Fibroblast of pulmonary artery (primary cell): ENCODE data around the gene SULF2.

Experiments
- DNase-seq: peaks from one replicate; pipeline ENCODE4 v3.0.0-alpha.2; 2010; ENCODE audit warnings: low read depth
- H3K4me3 ChIP-seq: replicated peaks from 2 replicates; pipeline ENCODE4 v1.5.1; 2011; ENCODE audit warnings: low read depth, mild to moderate bottlenecking, control low read depth, low read length, moderate library complexity
- CTCF ChIP-seq: IDR thresholded peaks from 2 replicates; pipeline ENCODE4 v1.5.1; 2011; ENCODE audit warnings: mild to moderate bottlenecking, control low read depth, low read length, inconsistent platforms; ENCODE audit errors: missing control alignments

The SULF2 gene

DNA sequence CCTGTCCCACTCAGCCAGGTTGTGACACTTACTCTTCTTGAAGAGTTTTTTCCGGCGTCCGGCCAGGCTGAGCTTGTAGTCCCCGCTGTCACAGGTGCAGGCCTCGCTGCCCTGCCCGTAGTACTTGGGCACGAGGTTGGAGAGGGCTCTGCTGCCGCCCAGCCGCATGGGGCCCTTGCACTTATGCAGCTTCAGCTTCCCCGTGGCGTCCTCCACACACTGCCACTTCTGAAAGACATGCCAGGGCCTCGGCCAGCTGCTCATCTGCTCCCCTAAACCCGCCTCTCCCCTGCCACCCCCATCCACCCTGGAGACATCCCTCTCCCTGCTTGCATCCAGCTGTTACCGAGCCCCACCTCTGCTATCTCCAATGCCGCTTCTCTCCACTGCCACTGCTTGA, 113.1 kb downstream of the SULF2 start:
- no peak overlapping the region for H3K4me3 ChIP-seq
- TF ChIP-seq CTCF = no peak
- no peak for DNase-seq

DNA sequence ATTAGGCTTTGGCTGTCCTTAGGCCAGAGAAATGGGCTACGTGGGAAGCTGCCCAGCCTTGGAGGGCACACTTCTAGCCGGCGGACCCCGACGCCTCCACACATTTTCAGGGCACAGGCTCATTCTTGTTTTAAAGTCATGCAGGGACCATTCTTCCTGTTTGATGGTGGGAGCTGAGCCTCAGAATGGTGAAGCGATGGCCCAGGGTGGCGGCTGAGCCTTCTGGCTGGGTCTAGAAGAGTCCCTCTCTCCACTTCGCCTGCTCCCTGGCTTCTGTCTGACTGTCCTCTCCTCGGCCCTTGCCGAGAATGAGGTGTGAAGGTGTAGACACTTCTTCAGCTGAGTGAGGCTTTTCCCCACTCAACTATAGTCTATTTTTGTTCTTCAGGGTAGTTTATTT, 114.4 kb downstream of the SULF2 start:
- no peak for TF ChIP-seq CTCF
- DNase-seq = no peak
- no peak overlapping the region for H3K4me3 ChIP-seq

DNA sequence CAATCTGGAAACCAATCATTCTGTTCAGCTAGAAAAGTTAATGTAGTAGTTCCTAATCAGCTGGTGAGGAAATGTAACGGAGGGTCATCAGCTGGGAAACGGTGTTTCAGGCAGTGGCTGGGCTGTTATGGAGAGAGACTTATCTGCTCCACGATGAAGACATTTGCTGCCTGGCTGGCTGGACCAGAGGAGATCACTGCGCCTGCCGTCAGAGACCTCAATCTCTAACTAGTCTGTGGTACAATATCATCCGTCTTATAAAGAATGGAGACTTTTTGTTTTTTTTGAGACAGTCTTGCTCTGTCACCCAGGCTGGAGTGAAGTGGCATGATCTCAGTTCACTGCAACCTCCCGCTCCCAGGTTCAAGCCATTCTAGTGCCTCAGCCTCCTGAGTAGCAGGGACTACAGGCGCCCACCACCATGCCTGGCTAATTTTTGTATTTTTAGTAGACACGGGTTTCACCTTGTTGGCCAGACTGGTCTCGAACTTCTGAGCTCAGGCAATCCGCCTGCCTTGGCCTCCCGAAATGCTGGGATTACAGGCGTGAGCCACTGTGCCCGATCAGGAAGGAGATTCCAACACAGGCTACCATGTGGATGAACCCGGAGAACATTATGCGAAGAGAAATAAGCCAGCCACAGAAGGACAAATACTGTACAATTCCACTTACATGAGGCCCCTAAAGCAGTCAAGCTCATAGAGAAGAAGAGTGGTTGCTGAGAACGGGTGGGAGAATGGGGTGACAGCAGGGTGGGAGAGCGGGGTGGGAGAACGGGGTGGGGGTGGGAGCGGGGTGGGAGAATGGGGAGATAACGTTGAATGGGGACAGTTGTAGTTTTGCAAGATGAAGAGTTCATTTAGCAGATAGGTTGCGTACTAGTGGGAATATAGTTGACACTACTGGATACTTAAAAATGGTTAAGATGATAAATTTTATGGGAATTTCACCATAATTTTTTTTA, 115.1 kb downstream of the SULF2 start:
- no peak for DNase-seq
- TF ChIP-seq CTCF = no peak
- H3K4me3 ChIP-seq = no peak overlapping the region

DNA sequence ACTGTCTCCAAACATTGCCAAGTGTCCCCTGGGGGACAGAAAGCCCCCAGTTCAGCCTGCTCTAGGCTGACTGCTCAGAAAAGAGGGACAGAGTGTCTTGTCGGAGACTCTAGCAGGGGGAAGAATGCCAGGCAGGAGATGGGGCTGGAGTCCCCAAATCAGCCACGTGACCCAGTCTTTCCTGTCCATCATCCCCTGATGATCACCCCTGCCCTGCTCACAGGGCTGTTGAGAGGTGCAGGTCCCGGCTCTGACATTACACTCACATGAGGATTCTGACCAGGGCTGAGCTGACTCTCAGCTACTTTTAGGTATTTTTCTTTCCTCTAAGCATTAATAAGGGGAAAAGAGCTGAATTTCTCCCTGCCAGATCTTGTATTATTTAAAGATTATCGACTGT, 115.8 kb downstream of the SULF2 start:
- H3K4me3 ChIP-seq = no peak overlapping the region
- no peak for DNase-seq
- TF ChIP-seq CTCF = no peak

DNA sequence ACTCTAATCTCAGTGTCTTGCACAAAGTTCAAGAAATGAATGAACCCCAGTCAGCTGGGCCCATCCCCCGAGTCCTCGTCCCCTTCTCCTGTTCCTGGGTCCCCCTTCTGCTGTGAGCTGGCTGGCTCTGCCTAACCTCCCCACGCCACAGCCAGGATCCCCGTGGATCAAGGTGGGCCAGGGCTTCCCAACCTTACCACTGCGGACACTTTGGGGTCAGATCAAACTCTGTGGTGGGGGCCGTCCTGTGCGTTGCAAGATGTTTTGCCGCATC, 116.2 kb downstream of the SULF2 start:
- no peak for DNase-seq
- no peak for TF ChIP-seq CTCF
- H3K4me3 ChIP-seq = no peak overlapping the region

- TF ChIP-seq CTCF = no peak
- H3K4me3 ChIP-seq = no peak overlapping the region
- no peak for DNase-seq
These were observed 116.7 kb downstream of the SULF2 start for GRCh38 chr20:47668313-47669151.
